Stimulated activated CD4-positive, alpha-beta T cell treated with anti-CD3 and anti-CD28 coated beads, TNF-alpha, amount 100 ng/mL, for 24 hours (primary cell): ENCODE measurements around the gene MAN1A1.
A peak's percentile ranks its signal among the peaks of the same experiment; 100 is the strongest.
"Not testable (repeated sequence)": the region's sequence is repeated elsewhere in the genome, so short reads cannot be mapped to it uniquely, and the experiment has no call there.

Experiments used
- DNase-seq, 3 experiments: peaks; one replicate each; pipeline ENCODE4 v3.0.0-alpha.2; 2020; ENCODE audit warnings: low read depth in 3 of 3

MAN1A1 gene

DNA sequence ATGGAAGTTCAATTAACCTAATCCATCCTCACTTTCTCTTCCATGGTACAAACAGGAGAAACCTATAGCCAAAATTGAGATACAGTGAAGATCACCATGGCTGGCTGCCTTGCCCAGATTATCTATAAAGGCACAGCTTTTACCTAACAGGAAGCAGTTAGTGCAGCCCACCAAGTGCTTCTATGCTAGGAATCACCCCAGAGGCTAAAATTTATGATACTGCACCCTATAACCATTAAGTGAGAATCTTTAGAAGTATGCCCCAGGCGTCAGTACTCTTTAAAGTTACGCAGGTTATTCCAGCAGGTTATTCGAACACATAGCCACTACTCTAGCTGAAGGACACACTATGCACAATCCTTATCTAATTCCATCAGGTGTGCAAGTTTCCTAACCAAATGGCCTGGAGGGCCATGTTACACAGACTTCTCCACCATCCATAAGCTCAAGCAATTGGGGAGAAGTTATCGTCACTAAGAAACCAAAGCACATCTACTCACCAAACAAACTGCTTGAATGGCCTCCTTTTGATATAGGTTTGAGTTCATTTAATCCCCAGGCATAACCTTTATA is 43.1 kb downstream of the MAN1A1 start:
- DNase-seq, result no peak

- DNase-seq, result no peak
Measured at GRCh38 chr6:119303164-119303887, 46.2 kb downstream of the MAN1A1 start.

DNA sequence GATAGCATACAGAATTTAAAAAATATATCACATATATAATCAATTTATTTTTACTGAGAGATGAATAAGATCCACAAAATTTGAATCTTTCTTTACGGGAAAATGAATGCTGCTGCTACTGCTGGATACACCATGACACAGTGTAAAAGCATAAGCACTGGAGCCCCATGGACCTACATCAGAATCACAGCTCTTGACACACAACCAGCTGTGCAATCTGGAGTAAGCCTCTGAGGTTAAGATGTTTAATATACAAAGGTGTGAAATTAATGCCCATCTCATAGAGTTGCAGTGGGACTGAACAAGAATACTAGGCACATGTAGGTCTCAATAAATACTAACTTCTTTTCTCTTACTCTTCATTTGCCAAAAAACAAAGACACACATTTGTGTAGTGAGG is 48.1 kb downstream of the MAN1A1 start:
- no peak for DNase-seq

DNA sequence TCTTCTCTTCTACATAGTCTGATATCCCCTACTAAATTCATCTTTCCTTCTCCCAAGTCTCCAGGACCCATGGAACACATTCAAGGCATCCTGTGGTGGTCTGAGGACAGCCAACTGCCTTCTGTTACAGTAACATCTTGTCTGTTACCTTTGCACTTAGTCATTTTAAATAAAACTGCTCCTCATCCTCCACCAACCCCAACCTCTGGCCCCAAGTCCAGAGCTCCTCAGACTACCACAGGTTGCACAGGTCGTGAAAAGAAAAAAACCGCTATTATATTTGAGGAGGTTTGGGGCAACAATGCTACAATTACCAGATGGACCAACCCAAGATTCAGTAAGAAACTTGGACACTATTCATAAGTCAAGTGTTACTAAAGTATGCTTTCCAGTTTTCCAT is 49.9 kb downstream of the MAN1A1 start:
- no peak for DNase-seq

- DNase-seq, result no peak
Measured at GRCh38 chr6:119297049-119297448, 52.5 kb downstream of the MAN1A1 start.

DNA sequence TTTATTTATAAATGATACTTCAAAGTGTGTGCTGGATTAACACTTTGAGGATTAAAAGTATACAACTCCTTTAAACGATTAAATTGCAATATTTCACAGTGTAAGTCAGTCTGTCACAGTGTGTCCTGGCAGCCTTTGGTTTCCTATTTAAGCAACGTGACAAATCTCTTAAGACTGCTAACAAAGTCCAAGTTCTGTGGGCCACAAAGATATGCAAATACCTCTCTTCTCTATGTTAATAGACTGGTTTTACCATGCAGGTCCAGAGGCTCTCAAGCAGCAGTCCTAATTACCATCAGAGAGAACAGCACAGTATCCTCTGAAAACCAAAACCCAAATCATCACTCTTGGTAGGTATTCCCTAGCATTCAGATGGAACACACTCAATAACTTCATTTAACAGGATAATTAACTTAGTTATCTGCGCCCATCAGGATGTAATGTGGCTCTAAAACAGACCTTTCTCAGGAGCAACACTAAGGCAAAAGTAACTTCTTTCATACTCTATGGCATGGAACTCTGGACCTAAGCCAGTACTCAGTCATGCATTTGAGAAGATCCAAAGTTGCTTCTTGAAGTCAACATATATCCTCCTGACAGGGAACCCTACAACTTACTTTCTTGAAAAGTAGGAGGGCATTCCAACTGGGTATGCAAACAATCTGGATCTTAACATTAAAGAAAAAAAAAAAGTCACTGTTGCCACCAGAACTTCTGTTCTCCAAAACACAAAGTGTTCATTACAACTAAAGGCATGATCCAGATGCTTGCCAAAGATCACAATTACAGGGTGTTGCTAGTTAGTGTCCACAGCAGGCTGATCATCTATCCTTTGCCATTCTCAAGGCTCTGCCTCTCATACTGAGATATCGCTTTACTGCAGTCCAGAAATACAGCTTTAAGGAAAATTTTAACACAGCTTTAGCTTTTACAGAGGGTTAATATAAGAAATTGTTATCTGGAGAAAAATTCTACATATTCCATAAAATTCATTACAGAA is 53.2 kb downstream of the MAN1A1 start:
- DNase-seq, result no peak

DNA sequence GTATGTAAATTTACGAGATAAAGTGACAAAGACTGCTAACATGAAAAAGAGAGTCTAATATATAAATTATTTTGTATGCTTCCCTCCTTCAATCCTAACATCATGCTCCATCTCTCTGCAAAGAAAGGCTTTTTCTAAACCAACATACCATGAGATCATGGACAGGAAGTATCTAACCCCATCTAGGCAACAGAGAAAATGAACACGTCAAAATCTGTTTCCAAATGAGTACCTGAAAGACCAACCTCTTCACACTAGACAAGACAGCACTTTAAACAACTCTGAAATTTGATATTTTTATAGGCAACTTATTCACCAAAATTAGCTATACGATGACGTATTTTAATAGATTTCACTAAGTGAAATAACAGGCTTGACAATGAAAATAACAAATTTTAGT is 54.6 kb downstream of the MAN1A1 start:
- DNase-seq, result no peak

DNA sequence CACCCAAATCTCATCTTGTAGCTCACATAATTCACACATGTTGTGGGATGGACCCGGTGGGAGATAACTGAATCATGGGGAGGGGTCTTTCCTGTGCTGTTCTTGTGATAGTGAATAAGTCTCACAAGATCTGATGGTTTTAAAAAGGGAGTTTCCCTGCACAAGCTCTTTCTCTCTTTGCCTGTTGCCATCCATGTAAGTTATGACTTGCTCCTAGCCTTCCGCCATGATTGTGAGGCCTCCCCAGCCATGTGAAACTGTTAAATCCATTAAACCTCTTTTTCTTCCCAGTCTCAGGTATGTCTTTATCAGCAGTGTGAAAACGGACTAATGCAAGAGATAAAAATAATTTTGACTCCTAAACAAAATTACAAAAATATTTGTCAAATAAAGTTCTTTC is 58.5 kb downstream of the MAN1A1 start:
- not testable (repeated sequence) for DNase-seq

DNA sequence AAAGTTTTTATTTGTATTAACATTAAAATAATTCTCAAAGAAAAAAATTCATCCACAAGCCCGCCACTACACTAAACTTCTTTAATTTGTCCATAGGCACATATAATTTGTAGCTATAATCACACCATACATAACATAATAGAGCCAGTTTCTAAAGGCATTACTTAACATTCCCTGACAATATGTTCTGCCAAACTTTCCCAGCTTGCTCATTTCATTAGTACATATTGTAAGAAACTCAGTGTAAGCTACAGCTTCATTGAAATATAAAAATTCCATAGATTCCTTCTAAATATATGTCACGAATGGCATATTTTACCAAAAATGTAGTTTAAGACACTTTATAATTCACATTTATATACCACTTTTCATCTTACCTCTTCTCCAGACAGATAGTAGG is 59.3 kb downstream of the MAN1A1 start:
- DNase-seq, result no peak

- DNase-seq, result no peak
Measured at GRCh38 chr6:119289651-119290050, 59.9 kb downstream of the MAN1A1 start.

DNA sequence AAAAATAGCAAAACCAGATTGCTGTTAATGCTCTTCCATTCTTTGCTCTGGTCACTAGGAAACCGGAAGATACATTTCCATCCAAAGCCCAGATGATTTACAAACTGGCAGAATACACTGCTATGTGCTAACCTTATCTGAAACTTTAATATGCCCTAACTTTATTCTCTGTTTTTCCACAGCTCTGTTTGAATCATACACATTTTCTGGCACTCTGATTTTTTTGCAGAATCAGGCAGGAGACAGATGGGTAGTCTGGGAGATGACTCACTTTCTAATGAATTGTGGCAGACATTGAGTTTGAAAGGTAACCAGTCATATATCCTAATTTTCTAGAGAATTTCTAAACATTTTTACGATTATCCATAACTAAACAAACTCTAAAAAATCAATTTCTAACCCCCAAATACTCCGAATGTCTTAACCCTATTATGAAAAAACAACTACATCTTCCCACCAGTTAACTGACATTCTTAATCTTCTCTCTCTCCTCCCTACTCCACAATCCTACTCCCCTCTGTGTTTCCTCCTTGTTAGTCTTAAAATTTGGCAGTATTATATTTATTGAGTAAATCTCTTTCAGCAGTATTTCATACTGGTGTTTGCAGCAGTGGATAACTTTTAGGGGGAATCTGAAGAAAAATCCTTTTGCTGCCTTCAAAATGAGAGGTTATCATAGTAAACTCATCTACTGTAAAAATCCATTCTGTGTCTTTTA is 63.5 kb downstream of the MAN1A1 start:
- no peak for DNase-seq

DNA sequence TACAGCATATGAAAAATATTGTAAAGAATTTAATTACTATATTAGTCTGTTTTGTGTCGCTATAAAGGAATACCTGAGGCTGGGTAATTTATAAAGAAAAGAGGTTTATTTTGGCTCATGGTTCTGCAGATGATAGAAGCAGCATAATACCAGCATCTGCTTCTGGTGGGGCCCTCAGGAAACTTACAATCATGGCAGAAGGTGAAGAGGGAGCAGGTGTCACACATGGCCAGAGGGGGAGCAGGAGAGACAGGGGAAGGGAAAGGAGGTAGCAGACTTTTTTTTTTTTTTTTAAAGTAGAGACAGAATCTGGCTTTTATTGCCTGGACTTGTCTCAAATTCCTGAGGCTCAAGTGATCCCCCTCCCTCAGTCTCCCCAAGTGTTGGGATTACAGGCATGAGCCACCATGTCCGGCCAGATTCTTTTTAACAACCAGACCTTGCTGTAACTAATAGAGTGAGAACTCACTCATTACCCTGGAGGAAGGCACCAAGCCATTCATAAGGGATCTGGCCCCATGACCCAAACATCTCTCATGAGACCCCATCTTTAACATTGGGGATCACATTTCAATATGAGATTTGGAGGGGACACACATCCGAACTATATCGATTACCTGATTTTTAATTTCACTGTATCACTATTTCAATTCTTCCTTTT is 64.6 kb downstream of the MAN1A1 start:
- peak in 1 of 3 experiments; percentile 5 for DNase-seq

GRCh38 chr6:119283979-119284545 is 65.5 kb downstream of the MAN1A1 start:
- no peak for DNase-seq

GRCh38 chr6:119283214-119283613 is 66.3 kb downstream of the MAN1A1 start:
- DNase-seq, result no peak

GRCh38 chr6:119280668-119281067 is 68.9 kb downstream of the MAN1A1 start:
- no peak for DNase-seq

- DNase-seq, result no peak
Measured at GRCh38 chr6:119280080-119280479, 69.5 kb downstream of the MAN1A1 start.

- DNase-seq, result no peak
Measured at GRCh38 chr6:119278625-119279024, 70.9 kb downstream of the MAN1A1 start.

GRCh38 chr6:119277052-119277451 is 72.5 kb downstream of the MAN1A1 start:
- DNase-seq, result no peak

DNA sequence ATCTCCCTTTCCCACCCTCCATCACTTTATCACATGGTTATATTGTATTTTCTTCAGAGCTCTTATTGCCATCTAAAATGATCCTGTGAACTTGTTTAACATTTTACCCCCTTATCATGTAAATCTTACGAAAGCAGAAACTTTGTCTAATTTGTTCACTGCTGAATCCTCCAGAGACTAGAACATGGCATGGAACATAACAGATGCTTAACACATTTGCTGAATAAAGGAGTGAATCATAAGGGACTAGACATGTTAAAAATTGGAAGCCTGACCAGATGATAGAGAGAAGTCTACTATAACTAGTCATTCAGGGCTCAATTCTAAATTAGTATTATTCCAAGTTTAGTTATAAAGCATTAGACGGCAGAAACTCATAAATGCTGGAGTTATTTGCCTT is 73.3 kb downstream of the MAN1A1 start:
- no peak for DNase-seq

DNA sequence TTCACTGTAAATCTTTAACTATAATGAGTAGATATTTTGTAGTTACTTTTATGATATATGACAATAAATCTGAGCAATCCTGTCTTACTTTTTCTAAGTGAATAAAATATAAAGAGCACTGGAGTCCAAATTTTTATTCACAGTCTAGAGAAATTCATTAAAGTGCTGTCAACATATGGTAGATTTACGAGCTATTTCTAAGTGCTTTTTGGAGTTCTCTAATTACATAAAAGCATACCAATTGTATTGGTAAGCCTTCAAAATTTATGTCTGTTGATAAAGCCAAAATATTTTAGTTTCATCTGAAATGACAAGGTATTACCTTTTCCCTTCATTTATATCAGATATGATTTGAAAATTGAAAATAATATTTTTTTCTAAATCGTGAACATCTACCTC is 75.4 kb downstream of the MAN1A1 start:
- DNase-seq, result no peak
